ENCODE measurements around the gene SUSD1.

GRCh38 chr9:112104901-112105300 is 70.2 kb downstream of the SUSD1 start:
- no peak for TF ChIP-seq CTCF (IDR thresholded peaks at IDR 0.05)
- no peak for TF ChIP-seq REST (IDR thresholded peaks at IDR 0.05; ENCODE audit: insufficient read depth in 1 of 2, low read depth in 2 of 2, low read length in 1 of 2)
- no peak for TF ChIP-seq SIN3A (IDR thresholded peaks at IDR 0.05; ENCODE audit: borderline replicate concordance, insufficient read depth, low read depth, low read length)
